OCI-LY1 (cell line): ENCODE data around the gene CHTF18.

Experiments
- EZH2 ChIP-seq: fragments of 200-600 bp; sonication (generic), shearing (Covaris generic); IDR thresholded peaks from 2 replicates; pipeline ENCODE4 v1.8.0; 2017; ENCODE audit warnings: borderline replicate concordance, mixed run types, mild to moderate bottlenecking, antibody characterized with exemption, low read length, moderate library complexity, mixed read lengths
- TF ChIP-seq, protein P1 (sequence below): fragments of 200-600 bp; sonication (generic), shearing (Covaris generic); IDR thresholded peaks from 2 replicates; pipeline ENCODE4 v1.5.1; 2017; ENCODE audit warnings: mild to moderate bottlenecking, antibody characterized with exemption, low read length, moderate library complexity, mixed read lengths

DNA sequence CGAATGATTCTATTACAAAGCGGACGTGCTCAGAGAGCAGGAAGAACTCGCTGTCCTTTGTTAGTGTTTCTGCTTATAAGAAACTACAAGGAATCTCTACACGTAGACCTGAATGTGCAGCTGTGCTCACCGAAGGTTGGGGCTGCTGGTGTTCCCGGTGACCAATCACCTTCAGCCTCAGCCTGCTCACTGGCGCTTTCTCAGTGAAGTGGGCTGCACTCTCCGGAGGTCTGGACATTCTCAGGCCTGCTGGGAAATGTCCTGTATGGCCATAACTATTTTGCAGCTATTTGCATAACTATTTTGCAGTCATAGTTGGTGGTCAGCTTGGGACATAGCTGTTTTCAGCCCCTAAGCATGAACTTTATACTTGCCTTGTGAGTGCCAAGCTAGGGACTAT is 37.9 kb upstream of the CHTF18 start:
- TF ChIP-seq, protein P1, sequence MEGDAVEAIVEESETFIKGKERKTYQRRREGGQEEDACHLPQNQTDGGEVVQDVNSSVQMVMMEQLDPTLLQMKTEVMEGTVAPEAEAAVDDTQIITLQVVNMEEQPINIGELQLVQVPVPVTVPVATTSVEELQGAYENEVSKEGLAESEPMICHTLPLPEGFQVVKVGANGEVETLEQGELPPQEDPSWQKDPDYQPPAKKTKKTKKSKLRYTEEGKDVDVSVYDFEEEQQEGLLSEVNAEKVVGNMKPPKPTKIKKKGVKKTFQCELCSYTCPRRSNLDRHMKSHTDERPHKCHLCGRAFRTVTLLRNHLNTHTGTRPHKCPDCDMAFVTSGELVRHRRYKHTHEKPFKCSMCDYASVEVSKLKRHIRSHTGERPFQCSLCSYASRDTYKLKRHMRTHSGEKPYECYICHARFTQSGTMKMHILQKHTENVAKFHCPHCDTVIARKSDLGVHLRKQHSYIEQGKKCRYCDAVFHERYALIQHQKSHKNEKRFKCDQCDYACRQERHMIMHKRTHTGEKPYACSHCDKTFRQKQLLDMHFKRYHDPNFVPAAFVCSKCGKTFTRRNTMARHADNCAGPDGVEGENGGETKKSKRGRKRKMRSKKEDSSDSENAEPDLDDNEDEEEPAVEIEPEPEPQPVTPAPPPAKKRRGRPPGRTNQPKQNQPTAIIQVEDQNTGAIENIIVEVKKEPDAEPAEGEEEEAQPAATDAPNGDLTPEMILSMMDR, result no peak
- TF ChIP-seq EZH2, result no peak
